GM21576 (cell line): ENCODE results near the gene FAM184B.

Experiments used
- ATAC-seq: cut with Tn5 transposase; IDR thresholded peaks from one replicate; pipeline ENCODE4 v1.9.1; 2021; ENCODE audit warnings: mild to moderate bottlenecking, moderate library complexity; ENCODE audit not compliant: unreplicated experiment

FAM184B gene

DNA sequence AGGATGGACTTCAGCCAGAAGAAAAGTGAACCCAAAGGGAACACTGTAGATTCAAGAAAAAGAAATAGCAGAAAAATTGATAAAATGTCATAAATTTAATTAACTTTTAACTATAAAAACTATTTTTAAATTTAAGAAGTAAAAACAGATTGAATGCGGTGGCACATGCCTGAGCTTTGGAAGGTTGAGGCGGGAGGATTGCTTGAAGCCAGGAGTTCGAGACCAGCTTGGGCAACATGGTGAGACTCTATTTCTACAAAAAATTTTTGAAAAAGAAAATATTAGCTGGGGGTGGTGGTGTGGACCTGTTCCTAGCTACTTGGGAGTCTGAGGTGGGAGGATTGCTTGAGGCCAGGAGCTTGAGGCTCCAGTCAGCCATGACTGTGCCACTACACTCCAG is 3.0 kb downstream of the FAM184B start:
- ATAC-seq: no peak

DNA sequence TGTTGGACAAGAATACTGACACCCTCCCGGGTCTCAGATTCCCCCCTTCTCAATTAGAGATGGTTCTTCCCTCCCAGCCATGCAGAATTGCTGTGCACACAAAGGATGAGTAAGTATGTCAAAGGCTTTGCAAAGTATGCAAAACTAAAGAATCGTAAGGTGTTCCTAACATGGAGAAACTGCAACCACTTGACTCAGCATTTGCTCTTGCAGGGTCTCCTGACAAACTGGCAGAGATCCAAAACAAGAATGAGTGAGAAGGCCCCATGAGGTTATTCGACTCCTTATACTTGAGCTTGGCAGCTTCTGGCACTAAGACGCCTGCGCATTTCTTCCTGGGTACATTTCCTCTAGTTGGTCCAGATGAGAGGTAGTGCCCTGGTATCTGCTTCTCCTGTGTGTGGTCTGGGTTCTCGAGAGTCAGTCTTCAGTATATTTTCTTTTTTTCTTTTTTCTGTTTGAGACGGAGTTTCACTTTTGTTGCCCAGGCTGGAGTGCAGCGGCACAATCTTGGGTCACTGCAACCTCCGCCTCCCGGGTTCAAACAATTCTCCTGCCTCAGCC is 8.2 kb downstream of the FAM184B start:
- no peak for ATAC-seq

DNA sequence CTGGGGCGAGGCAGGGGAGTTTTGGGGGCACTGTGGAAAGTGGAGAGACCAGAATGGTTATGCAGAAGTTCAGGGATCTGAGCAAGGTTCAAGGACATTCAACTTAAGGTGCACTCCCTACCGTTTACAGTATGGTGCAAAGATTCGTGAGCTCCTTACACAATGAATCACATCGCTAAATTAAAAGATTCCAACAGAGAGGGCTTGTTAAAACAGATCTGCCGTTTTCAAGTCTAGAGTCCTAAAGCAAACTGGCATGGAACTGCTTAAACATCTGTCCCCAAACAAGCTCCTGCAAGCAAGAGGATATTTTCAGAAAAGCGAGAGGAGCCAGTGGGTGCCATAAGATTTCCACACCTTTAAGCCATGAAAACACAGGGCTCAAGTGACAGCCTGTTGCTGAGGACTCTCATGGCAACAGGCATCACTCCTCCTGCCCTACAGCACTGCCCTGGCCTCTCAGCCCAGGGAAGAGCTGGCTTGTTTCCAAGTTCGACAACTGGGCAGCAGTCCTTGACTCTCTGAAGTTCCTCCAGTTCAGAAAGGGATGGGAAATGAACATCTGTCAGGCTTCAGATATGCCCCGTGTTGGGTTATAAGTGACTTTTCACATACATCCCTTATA is 10.0 kb downstream of the FAM184B start:
- no peak for ATAC-seq

DNA sequence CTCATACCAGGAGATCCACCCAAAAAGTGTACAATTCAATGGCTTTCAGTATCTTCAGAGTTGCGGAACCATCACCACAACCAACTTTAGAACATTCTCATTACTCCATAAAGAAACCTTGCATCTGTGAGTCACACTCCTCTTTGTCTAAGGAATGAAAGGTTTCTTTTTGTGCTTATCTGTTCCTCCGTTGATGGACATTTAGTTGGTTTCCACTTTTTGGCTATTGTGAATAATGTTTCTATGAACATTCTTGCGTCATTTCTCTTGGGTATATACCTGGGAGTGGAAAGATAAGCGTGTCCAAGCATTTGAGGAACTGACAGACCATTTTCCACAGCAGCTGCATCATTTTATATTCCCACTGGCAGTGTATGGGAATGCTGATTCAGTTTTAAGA is 10.6 kb downstream of the FAM184B start:
- no peak for ATAC-seq

DNA sequence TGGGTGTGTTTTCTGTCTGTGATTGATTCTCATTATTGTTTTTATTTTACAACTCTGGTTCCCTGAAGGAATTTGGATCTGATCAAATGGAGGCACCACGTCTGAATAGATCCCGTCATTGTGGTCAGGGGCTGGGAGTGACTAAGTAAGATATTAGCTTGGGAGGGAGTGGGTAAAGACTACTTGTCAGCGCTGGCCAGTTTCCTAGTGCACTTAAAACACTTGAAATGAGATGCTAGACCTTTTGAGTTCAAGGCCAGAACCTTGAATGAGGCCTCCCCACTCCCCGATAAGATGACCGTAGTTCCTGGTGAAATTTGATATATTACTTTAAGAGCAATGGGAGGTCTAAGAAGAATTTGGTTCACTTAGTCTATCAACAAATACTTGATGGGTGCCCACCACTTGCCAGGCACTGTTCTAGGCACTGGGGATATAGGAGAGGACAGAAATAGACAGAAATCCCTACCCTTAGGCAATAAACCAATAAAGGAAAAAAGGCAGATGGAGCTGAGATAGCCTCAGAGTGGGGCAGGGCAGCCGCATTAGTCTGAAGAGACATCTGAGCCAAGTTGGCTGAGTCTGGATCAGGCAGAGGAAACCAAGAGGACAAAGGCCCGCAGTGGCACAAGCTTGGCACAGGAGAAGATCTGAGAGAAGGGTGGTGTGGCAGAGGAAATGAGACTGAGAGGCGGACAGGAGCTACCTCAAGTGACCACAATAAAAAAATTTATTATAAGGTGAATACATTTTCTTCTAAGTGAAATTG is 11.8 kb downstream of the FAM184B start:
- ATAC-seq: no peak

DNA sequence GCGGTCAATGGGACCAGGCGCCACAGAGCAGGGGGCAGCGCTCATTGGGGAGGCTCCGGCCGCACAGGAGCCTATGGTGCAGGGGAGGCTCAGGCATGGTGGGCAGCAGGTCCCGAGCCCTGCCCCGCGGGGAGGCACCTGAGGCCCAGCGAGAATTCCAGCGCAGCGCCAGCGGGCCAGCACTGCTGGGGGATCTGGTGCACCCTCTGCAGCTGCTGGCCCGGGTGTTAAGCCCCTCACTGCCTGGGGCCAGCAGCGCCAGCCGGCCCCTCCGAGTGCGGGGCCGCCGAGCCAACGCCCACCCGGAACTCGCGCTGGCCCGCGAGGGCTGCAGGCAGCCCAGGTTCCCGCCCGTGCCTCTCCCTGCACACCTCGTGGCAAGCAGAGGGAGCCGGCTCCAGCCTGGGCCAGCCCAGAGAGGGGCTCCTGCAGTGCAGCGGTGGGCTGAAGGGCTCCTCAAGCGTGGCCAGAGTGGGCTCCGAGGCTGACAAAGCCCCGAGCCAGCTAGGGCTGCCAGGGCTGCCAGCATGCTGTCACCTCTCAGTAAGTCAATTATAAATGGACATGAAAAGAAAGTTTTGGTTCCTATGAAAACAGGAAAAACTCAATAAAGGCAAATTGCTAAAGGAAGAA is 14.5 kb downstream of the FAM184B start:
- ATAC-seq: no peak

DNA sequence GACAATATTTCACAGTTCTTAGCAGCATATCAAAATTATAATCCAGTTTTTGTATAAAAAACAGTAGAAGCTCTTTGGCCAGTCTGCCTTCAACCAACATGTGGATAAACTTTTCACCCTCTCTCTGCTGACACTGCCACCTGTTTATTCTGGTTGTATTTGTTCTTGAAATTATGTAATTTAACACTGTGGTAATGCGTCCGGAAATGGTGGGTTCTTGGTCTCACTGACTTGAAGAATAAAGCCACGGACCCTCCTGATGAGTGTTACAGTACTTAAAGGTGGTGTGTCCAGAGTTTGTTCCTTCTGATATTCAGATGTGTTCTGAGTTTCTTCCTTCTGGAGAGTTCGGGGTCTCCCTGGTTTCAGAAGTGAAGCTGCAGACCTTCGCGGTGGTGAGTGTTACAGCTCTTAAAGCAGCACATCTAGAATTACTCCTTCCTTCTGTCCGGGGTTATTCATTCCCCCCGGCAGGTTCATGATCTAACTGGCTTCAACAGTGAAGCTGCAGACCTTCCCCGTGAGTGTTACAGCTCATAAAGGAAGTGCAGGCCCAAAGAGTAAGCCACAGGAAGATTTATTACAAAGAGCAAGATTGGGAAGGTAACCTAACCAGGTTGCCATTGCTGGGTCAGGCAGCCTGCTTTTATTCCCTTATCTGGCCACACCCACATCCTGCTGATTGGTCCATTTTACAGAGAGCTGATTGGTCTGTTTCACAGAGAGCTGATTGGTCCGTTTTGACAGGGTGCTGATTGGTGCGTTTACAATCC is 15.7 kb downstream of the FAM184B start:
- ATAC-seq: no peak

DNA sequence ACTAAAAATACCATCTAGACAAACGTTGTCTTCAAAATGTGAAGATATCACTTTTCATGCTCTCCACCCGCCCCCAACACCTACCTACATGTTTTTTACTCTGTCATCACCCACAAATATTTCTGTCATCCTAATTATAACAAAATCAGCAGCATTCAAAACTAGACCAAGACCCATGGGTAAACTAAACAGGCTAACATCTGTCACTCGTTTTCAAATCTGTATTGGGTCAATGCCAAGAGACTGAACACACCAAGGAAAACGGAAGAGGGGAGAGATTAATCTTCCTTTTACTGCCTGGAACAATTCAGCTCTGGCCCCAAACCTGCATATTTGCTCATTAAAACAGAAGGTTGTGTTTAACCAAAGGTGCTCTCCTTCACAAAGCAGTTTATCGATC is 17.5 kb downstream of the FAM184B start:
- ATAC-seq: no peak

DNA sequence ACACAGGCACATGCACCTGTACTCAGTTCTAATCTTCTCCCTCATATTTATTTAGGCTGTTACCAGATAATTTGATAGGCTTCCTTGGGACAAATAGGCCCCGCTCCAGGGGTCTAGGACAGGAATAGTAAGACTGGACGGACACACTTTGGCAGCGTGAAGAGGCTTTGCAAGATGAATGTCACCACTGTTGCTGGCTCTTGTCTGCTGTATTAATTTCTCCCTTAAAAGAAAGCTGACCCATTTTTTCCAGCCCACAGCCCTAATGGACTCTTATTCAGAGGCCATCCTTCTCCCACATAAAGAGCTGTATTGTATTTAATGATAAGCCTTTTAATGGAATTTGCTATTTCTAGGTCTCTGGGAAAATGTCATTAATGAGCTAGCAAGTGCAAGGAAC is 18.0 kb downstream of the FAM184B start:
- ATAC-seq: no peak

DNA sequence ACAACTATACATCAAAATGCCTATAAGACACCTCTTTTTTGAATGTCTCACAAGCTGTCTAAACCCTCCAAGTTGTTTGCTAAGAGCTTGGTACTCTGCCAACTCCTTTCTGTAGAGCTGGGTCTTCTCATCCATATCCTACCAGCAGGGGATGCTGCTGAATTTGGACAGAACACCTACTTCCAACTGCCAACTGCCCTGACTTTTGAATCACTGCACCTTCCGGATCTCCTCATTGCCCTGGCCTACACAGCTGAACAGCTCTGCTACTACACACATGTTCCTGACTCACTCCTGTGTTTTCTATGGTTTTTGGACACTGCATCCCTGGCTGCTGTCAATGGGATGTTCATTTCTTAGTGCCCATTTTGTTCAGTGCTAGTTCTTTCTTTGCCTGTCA is 18.7 kb downstream of the FAM184B start:
- no peak for ATAC-seq

DNA sequence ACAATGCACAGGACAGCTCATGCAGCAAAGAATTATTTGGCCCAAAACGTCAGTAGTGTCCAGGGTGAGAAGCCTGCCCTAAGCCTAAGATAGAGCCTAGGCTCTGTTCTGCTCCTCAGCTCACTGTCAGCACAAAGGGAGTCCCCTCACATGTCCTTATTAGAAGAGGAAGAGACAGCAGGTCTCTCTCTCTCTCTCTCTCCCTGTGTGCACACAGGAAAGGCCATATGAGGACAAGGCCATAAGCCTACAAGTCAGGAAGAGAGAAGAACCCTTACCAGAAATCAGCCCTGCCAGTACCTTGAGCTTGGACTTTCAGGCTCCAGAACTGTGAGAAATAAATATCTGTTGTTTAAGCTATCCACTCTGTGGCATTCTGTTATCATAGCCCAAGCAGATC is 20.4 kb downstream of the FAM184B start:
- ATAC-seq: no peak

DNA sequence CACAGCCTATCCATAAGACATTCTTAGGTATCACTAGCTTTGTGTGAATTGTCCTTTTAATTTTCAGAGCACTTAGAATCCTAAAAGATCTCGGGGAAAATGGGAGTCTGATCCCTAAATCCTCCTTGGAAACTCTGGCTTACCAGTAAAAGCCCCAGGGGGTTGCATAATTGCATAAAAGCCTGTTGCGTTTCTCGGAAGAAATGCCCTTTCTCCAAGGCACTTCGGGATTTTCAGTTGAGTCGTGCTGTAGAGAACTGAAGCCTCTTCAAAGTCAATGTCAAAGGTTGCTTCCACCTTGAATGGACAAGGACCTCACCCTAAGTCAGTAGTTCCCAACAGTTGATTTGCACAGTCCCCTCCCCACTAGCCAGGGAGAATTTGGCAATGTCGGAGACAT is 20.8 kb downstream of the FAM184B start:
- no peak for ATAC-seq

DNA sequence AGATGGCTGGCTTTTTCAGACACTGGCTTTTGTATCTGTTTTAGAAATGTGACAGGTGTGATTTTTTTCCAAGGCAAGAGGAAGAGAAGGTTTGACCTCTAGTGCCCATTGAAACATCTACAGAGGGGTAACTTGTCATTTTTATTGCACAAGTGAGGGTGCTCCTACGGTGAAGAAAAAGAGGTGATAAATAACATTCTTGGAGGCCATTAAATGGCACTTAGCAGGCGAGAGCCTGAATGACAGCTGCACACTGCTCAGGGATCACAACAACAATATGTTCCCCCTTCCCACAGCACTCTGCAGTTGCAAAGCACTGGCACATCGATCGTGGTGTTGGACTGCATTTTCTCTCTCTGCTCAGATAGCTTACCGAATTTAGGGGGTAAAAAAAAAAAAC is 22.9 kb downstream of the FAM184B start:
- no peak for ATAC-seq

DNA sequence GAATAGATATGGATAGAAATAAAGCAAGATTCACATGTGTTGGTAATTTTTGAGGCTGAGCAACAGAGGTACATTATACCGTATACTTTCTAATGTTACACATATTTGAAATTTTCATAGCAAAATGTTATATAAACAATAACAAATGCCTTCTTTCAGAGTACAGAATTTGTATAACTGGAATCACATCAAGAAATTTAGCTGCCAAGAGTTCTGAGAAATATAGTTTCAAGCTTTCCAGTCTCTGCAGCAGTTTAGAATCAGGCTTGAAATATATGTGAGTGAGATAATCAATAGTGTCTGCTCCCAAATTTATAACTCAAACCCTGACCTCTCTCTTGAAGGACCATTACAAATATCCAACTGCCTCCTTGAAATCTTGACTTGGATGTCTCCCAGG is 23.8 kb downstream of the FAM184B start:
- ATAC-seq: no peak

DNA sequence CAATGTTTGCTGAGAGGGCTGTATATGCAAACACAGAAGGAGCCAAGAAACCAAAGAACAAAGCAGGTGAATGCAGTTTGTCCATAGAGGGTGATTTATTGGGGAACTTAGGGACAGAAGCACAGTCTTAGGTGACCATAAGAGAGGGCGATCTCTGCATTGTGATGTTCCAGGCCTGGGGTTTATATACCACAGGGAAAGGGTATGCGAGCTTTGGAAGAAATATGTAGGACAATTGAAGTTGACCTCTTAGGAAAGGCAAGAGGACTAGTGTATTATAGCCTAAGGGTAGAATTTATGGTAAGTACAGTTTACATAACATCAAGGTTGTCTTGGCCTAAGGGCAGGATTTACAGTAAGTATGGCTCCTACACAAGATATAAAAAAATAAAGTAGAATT is 27.8 kb downstream of the FAM184B start:
- ATAC-seq: no peak

DNA sequence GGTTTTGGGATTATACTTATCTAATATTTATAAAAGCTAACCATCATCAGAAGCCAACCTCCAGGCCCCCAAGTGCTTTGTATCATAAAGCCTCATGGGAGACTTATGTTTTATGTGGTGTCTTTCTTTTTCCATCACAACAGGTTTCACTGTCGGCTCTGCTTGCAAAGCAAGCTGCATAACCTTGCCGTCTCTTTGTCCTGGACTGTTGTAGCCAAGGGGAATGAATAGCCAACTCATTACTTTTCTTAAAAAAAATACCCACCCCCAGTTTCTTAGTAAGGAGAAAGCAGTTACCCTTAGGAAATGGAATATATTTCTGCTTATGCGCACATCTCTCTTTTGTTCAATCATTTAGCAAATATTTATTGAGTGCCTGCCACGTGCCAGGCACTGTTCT is 40.7 kb downstream of the FAM184B start:
- ATAC-seq: no peak

DNA sequence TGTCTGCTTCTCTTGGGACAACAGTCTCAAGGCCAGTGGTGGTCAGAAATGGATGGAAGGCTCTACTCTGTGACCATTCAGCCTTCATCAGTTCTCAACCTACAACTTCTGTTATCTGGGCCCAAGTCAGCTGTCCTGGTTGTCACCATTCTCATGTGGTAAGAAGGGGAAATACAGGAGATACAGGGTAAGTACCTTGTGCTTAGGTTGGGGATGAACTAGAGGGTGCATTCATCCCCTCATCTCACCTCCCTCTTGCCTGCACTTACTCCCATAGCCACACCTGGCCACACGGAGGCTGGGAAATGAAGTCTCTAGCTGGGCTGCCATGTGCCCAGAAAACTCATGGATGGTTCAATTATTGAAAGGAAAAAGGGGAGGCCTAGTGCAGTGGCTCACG is 44.9 kb downstream of the FAM184B start:
- ATAC-seq: no peak

DNA sequence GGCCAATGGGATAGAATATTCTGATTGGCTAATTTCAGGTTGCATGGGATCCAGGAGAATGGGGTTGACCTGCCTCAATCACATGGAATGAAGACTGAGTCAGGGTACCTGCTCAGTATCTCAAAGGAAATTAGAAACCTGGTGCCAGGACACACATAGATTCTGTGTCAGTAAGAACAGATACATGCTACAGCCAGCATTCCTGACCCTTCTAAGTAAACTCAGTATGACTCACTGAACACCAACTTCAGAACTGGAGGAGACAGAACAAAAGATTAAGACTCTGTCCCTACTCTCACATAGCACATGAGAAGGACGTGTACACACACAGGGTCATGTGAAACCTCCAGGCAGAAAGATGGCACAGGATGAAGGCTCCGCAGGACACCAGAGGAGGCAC is 54.5 kb downstream of the FAM184B start:
- no peak for ATAC-seq

DNA sequence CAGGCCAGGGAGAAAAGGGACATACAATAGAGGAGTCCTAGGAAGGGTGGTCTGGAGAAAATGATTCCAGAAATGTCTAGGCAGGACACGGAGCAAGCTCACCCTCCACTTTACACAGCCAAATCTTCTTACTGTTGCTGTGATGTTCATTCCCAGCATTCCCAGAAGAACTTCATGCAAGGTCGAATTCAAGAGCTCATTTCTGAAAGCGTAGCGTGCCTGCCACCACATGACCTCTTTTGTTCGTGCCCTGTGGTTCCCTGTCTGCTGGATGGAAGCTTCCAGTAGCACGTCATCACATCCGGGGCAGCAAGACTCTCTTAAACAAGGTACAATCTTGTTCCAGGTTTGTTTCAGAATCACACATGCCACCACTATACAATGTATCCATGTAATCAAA is 57.8 kb downstream of the FAM184B start:
- no peak for ATAC-seq

DNA sequence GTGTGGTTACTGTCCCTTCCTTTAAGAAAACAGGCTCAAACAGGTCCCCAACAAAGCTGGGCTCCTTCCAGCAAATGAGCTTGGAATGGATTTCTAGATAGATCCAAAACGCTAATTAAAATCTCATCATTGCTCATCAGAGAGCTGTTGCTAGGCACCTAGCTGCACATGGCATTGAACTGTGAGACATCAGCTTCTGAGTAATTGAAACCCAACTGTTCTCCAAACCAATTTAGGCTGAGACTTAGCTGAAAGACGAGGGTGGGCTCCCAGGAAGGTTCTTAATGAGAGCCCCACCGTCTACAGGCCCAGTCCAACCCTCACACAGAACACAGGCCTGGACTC is 59.1 kb downstream of the FAM184B start:
- no peak for ATAC-seq
